Subcutaneous abdominal adipose tissue (tissue), 5 donors: ENCODE data around the gene CPXM2.
A peak's percentile ranks its signal among the peaks of the same experiment; 100 is the strongest.

ENCODE experiments used
- H3K27ac ChIP-seq: one replicate; pipeline ENCODE4 v1.7.0; 2013; ENCODE audit warnings: low read depth, mild to moderate bottlenecking, inconsistent platforms, low read length, moderate library complexity
- H3K27me3 ChIP-seq, 5 donors: one replicate each; pipeline ENCODE4 v1.7.0; 2013; ENCODE audit warnings: low read length in 5 of 5, inconsistent platforms in 1 of 5; ENCODE audit not compliant: control insufficient read depth in 5 of 5, insufficient read depth in 4 of 5
- H3K36me3 ChIP-seq, 5 donors: one replicate each; pipeline ENCODE4 v1.7.0; 2013; ENCODE audit warnings: low read length in 5 of 5; ENCODE audit not compliant: control insufficient read depth in 5 of 5, insufficient read depth in 5 of 5
- H3K4me1 ChIP-seq, 5 donors: one replicate each; pipeline ENCODE4 v1.7.0; 2013; ENCODE audit warnings: low read length in 5 of 5, mild to moderate bottlenecking in 3 of 5, moderate library complexity in 1 of 5; ENCODE audit not compliant: control insufficient read depth in 5 of 5, insufficient read depth in 5 of 5
- H3K4me3 ChIP-seq, 5 donors: one replicate each; pipeline ENCODE4 v1.7.0; 2013; ENCODE audit warnings: low read length in 5 of 5, low read depth in 1 of 5
- H3K9ac ChIP-seq, 5 donors: one replicate each; pipeline ENCODE4 v1.7.0; 2013; ENCODE audit warnings: low read length in 5 of 5, mild to moderate bottlenecking in 4 of 5, moderate library complexity in 3 of 5
- H3K9me3 ChIP-seq, 5 donors: one replicate each; pipeline ENCODE4 v1.7.0; 2013; ENCODE audit warnings: low read length in 5 of 5; ENCODE audit not compliant: control insufficient read depth in 5 of 5
- donor health status: healthy.
- donor health status: healthy.
- donor health status: healthy.
- donor health status: healthy.
- donor health status: healthy.

CPXM2 gene

DNA sequence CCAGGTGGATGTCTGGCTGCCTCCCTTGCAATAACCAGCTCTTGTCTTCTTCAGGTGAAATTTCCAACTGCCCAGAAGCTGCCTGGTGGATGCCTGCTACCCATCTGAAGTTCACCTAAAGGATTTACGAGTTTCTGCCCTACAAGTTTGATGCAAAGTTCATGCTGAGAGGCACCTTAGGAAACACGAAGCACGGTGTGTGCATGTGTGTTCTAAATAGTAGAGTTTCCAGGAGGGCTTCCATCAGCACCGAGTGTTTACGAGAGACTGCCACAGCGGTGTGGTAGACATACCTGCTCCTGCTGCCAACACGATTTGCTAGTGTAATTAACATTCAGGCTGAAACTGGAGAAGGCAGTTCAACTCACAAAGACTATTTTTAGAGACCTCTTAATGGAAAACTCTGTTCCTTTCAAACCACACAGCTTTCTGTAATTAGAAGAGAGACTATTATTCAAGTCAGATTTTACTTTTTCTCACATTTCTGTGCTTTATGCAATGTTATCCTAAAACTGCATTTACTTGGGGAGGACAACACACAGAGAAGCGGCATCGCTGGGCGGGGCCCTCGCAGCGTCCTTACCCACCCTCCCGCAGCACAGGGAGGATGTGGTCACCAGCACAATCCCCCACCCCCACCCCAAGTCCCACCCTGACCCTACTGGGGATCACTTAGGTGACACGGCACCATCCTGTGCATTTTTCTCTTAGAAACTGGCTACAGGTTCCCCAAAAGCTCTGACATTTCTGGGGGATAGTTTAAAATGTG is 15.5 kb upstream of the CPXM2 start:
- H3K4me3 ChIP-seq = no peak overlapping the region
- H3K27ac ChIP-seq = no peak overlapping the region
- H3K27me3 ChIP-seq = peaks cover 0 to 15% (median 11%) of the 10 kb centered on the region in 5 donors
- peaks cover 0 to 6% (median 0%) of the 10 kb centered on the region in 5 donors for H3K9me3 ChIP-seq
- no peaks in the 10 kb centered on the region for H3K36me3 ChIP-seq
- no peak overlapping the region for H3K9ac ChIP-seq
- H3K4me1 ChIP-seq = no peaks in the 10 kb centered on the region

DNA sequence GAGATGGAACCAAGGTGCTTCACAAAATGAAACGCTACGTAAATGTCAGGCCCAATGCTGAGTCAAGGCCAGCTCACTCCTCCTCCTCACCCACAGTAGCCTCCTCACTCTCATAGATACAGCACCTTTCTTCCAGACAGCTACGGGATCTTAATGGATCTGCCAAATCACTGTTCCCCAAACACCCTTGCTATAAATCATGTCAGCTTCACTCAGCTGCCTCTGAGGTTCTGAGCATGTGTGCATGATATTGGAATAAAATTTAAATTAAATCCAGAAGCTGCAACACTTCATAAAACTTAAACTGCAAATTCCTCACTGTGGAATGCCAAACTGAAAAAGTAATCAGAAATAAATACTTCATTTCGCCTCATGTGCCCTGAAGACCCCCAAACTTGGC is 14.7 kb upstream of the CPXM2 start:
- H3K9ac ChIP-seq = no peak overlapping the region
- H3K27ac ChIP-seq = no peak overlapping the region
- peaks cover 0 to 6% (median 0%) of the 10 kb centered on the region in 5 donors for H3K9me3 ChIP-seq
- H3K4me1 ChIP-seq = no peaks in the 10 kb centered on the region
- peaks cover 0 to 12% (median 4%) of the 10 kb centered on the region in 5 donors for H3K27me3 ChIP-seq
- H3K4me3 ChIP-seq = no peak overlapping the region
- H3K36me3 ChIP-seq = no peaks in the 10 kb centered on the region

DNA sequence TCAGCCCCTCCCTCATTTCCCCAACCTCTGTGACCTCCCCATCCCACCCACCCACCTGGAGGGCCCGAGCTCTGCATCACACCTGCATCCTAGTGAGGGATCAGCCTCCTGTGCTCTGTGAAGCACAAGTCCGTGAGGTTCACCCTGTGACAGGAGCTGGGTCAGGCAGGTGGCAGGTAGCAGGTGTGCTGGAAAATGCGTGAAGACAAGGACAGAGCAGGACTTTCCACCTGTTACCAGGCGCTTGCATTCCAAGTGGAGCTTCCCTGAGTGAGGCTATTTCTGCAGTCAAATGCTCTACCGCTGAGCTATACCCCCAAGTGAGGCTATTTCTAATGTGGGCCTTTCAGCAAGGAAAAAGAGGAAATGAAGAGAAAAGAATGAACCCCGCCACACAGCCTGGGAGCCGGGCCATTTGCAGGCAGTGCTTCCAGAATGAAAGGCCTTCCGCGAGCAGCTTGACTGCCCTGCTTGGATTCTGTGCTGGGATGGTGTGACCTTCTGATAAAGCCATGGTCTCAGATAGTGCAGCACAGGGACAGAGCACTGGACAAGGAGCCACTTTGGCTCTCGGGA is 13.3 kb upstream of the CPXM2 start:
- H3K9ac ChIP-seq = no peak overlapping the region

DNA sequence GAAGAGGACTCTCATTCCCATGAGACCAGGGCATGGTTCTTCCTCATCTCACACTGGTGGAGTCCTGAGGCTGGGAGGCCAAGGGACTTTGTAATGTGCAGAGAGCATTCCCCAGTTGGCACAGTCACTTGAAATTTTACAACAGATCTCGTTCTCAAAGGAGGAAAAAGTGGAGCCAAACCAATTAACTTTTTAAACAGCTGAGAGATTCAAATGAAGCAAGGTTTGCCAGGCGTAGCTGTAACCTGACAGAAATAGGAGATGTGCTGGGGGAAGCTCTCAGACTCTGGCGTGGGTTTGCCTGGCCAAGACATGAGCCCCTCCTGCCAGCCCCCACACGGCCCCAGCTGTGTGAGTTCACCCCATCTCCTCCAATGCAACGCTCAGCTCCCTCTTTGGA is 12.0 kb upstream of the CPXM2 start:
- peaks cover 0 to 12% (median 4%) of the 10 kb centered on the region in 5 donors for H3K27me3 ChIP-seq
- no peak overlapping the region for H3K27ac ChIP-seq
- no peak overlapping the region for H3K4me3 ChIP-seq
- no peaks in the 10 kb centered on the region for H3K4me1 ChIP-seq
- H3K36me3 ChIP-seq = no peaks in the 10 kb centered on the region
- H3K9me3 ChIP-seq = peaks cover 0 to 9% (median 7%) of the 10 kb centered on the region in 5 donors
- H3K9ac ChIP-seq = no peak overlapping the region

More for the DNA sequence above, 13.3 kb upstream of the CPXM2 start:
- H3K27me3 ChIP-seq = peaks cover 0 to 12% (median 4%) of the 10 kb centered on the region in 5 donors
- no peaks in the 10 kb centered on the region for H3K4me1 ChIP-seq
- no peaks in the 10 kb centered on the region for H3K36me3 ChIP-seq
- no peak overlapping the region for H3K27ac ChIP-seq
- peaks cover 0 to 6% (median 6%) of the 10 kb centered on the region in 5 donors for H3K9me3 ChIP-seq
- no peak overlapping the region for H3K4me3 ChIP-seq

DNA sequence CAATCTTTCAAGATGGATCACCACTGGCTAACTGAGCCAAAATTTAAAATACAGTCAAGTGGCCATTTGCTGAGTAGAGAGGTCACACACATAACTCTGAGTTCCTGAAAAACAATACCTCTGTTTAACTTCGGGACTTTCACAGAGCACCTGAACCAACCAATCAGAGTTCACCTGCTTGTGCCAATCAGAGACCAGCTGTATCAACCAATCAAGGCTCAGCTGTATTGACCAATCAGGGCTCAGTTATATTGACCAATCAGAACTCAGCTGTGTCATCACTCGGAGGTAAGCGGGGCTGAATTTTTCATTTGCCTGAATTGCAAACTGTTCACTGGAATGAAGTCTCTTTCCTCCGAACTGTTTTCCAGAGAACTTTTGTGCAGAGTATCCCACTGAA is 10.0 kb upstream of the CPXM2 start:
- H3K4me3 ChIP-seq = no peak overlapping the region
- H3K9ac ChIP-seq = no peak overlapping the region
- peaks cover 0 to 9% (median 0%) of the 10 kb centered on the region in 5 donors for H3K27me3 ChIP-seq
- H3K27ac ChIP-seq = no peak overlapping the region
- no peaks in the 10 kb centered on the region for H3K36me3 ChIP-seq
- H3K4me1 ChIP-seq = peaks cover 0 to 1% (median under 1%) of the 10 kb centered on the region in 5 donors
- H3K9me3 ChIP-seq = peaks cover 0 to 9% (median 7%) of the 10 kb centered on the region in 5 donors

DNA sequence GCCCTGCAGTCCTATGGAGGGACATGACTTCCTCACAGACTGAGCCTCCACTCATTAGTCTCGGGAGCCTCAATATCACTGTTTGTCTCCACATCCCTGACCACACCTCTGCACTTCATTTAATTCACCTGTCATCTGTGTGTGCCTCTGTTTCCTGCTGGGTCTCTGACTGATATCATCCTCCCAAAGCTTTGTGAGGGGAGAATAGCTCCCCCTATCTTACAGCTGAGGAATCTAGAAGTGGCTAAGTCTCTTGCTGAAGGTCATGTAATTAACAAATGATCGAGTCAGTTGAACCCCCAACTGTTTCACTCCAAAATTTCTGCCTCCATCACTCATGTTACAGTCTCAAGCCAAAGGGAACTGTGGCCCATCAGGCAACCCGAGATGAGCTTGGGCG is 5.5 kb upstream of the CPXM2 start:
- H3K4me1 ChIP-seq = peaks cover 0 to 9% (median 7%) of the 10 kb centered on the region in 5 donors
- H3K27me3 ChIP-seq = peaks cover 0 to 4% (median 0%) of the 10 kb centered on the region in 5 donors
- no peak overlapping the region for H3K27ac ChIP-seq
- H3K4me3 ChIP-seq = no peak overlapping the region
- H3K36me3 ChIP-seq = no peaks in the 10 kb centered on the region
- peaks cover 0 to 9% (median 7%) of the 10 kb centered on the region in 5 donors for H3K9me3 ChIP-seq
- H3K9ac ChIP-seq = no peak overlapping the region

DNA sequence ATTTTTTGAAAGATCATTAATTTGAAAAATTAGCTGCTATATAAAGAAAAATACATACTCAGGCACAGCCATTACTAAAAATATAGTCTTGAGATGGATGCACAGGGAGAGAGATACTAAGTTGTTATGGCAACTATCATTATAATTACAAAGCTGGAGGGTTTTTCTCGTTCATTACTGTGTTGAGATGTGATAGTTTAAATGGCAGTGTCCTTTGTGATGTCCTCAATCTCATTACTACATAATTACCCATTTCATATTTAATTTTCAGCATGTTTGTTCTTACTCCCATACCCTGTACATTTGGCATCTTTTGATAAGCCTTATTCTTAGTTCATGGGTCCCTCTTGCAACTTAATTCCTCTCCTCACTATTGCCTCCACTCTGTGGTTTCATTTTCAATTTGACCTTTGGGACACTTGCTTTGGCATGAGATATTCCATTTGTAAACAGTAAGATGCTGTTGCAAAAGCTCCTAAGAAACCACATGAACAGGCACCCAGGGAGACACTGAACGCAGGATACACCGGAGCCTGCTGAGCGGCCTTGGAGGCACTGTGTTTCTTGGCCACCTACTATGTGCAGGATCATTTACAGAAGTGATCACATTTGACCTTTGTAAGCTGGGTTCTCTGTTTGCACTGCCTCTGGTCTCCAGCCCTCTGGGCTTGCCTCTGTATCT is 4.8 kb upstream of the CPXM2 start:
- H3K9ac ChIP-seq = no peak overlapping the region
- H3K9me3 ChIP-seq = peaks cover 0 to 9% (median 7%) of the 10 kb centered on the region in 5 donors
- peaks cover 0 to 10% (median 7%) of the 10 kb centered on the region in 5 donors for H3K4me1 ChIP-seq
- no peaks in the 10 kb centered on the region for H3K36me3 ChIP-seq
- no peak overlapping the region for H3K27ac ChIP-seq
- H3K4me3 ChIP-seq = no peak overlapping the region
- H3K27me3 ChIP-seq = peaks cover 0 to 7% (median 0%) of the 10 kb centered on the region in 5 donors

DNA sequence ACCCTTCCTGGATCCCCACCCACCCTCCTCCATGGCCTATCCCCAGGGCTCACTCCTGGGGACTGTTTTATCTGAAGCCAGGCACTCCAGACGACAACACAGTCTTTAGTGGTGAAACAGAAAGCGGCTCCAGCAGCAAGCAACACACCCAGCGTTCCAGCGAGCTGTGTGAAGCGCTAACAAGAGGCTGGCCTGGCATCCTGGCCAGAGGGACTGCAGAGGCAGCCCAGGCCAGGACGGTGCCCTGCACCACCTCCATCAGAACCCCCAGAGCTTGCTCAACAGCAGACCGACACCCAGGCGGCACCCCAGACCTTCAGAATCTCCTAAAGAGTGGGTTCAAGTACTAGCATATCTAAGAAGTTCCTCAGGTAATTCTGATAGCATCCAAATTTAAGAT is 2.0 kb upstream of the CPXM2 start:
- H3K9me3 ChIP-seq = no peaks in the 10 kb centered on the region
- H3K4me3 ChIP-seq = no peak overlapping the region
- H3K27me3 ChIP-seq = peaks cover 0 to 11% (median 7%) of the 10 kb centered on the region in 5 donors
- no peaks in the 10 kb centered on the region for H3K36me3 ChIP-seq
- no peak overlapping the region for H3K9ac ChIP-seq
- no peak overlapping the region for H3K27ac ChIP-seq
- H3K4me1 ChIP-seq = peaks cover 3 to 20% (median 10%) of the 10 kb centered on the region in 5 donors

DNA sequence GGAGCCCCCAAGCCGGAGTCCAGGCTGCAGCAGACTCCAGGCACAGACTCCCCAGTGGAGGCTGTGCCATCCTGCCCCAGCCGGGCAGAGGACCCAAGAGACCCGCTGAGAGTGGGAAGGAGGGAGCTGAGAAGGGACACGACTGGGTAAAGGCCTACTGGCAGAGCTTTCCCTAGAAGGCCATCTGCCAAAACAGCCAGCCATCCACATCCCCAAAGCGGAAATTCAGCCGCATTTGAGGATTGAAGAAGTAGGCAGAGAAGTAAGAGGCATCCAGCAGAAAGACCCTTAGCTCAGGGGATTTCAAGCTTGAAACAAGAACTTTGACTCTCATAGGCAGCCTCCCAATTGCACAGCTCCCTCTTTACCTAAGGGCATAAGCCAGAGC is 857 bp downstream of the CPXM2 start:
- H3K27ac ChIP-seq = peak overlapping the region; percentile 57
- peak overlapping the region; percentile 14 to 66 (median 39) for H3K4me3 ChIP-seq
- H3K27me3 ChIP-seq = peaks cover 0 to 11% (median 7%) of the 10 kb centered on the region in 5 donors
- peaks cover 3 to 12% (median 9%) of the 10 kb centered on the region in 5 donors for H3K4me1 ChIP-seq
- H3K9ac ChIP-seq = peak overlapping the region in 2 of 5 donors; percentile 7 to 54
- H3K9me3 ChIP-seq = no peaks in the 10 kb centered on the region
- no peaks in the 10 kb centered on the region for H3K36me3 ChIP-seq

DNA sequence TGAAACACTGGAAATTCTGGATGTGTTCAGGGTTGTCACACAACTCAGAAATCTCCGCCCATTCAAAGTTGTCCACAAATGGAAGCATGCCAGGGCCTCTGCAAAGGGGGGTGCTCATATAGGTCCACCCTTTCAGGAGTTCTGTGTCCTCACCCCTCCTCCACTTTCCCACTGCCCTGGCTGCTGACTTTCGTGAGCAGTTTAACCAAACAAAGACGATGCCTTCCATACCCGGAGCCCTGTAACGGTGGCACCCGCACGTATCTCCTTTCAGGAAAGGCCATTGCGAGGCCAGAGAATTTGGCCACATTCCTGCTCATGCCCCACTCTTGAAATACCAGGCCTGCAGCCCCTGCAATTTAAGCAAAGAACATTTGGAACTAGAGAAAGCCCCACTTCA is 1.4 kb downstream of the CPXM2 start:
- peaks cover 0 to 11% (median 7%) of the 10 kb centered on the region in 5 donors for H3K27me3 ChIP-seq
- H3K4me1 ChIP-seq = peaks cover 3 to 12% (median 9%) of the 10 kb centered on the region in 5 donors
- H3K4me3 ChIP-seq = peak overlapping the region in 4 of 5 donors; percentile 31 to 66 (median 42)
- H3K9ac ChIP-seq = peak overlapping the region in 1 of 5 donors; percentile 54
- no peaks in the 10 kb centered on the region for H3K9me3 ChIP-seq
- peak overlapping the region; percentile 57 for H3K27ac ChIP-seq
- H3K36me3 ChIP-seq = no peaks in the 10 kb centered on the region
